RWPE1 (cell line): Measurements from ENCODE around the gene PROM1.

Source experiments
- CTCF ChIA-PET: fragments of 350-600 bp; sonication (Branson Sonifier 250); formaldehyde crosslinking; extraction: SDS; loops from one replicate; lab custom pipeline; 2021; lab: Yijun Ruan, JAX
- POLR2A ChIA-PET: fragments of 400-600 bp; formaldehyde crosslinking; extraction: SDS; loops from one replicate; lab custom pipeline; 2020; ENCODE audit warnings: antibody characterized with exemption; ENCODE audit not compliant: low non-redundant PET; lab: Yijun Ruan, JAX
- DNase-seq: peaks from one replicate; pipeline ENCODE4 v3.0.0; 2012; ENCODE audit warnings: low spot score
- H3K27ac ChIP-seq: fragments of 450-650 bp; 2 replicates; pipeline ENCODE4 v1.5.1; 2017
- TF ChIP-seq, protein P1 (sequence below): fragments of 450-650 bp; conservative IDR thresholded peaks from 2 replicates; pipeline ENCODE4 v1.5.1; 2017; ENCODE audit warnings: low read depth, mild to moderate bottlenecking

The PROM1 gene

GRCh38 chr4:15961781-15962510 is 121.9 kb downstream of the PROM1 start:
- no peak overlapping the region for H3K27ac ChIP-seq
- ChIA-PET CTCF (interaction anchor here (0.8 kb wide), 1 partner anchor 79 kb away, joined by 3 read pairs; no protein-coding TSS in a partner anchor), POLR2A (no interaction called here)
- TF ChIP-seq, protein P1, sequence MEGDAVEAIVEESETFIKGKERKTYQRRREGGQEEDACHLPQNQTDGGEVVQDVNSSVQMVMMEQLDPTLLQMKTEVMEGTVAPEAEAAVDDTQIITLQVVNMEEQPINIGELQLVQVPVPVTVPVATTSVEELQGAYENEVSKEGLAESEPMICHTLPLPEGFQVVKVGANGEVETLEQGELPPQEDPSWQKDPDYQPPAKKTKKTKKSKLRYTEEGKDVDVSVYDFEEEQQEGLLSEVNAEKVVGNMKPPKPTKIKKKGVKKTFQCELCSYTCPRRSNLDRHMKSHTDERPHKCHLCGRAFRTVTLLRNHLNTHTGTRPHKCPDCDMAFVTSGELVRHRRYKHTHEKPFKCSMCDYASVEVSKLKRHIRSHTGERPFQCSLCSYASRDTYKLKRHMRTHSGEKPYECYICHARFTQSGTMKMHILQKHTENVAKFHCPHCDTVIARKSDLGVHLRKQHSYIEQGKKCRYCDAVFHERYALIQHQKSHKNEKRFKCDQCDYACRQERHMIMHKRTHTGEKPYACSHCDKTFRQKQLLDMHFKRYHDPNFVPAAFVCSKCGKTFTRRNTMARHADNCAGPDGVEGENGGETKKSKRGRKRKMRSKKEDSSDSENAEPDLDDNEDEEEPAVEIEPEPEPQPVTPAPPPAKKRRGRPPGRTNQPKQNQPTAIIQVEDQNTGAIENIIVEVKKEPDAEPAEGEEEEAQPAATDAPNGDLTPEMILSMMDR: no peak
- DNase-seq: no peak

DNA sequence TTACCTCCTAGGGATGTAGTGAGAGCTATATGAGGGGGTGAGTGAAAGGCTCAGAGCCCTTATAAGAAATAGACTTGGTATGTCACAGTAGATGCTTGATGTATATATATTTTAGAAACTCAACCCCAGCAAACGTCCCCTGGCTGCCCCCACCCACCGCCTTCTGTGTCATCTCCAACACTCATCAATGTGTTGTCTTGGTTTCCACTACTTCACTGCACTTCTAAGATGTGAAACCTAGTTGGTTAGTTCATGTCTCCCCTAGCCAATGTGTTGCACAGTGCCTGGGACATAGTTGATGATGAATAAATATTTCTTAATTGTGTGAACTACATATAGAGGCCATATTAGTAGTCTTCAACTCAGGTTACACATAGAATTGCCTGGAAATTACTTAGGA is 125.3 kb downstream of the PROM1 start:
- CTCF ChIA-PET: no interaction called here
- no peak overlapping the region for H3K27ac ChIP-seq
- POLR2A ChIA-PET: no interaction called here
- TF ChIP-seq, protein P1: no peak
- DNase-seq: no peak

GRCh38 chr4:15956179-15956850 is 127.5 kb downstream of the PROM1 start:
- TF ChIP-seq, protein P1: peak; percentile 96
- CTCF ChIA-PET: interaction anchor here (0.6 to 2.2 kb wide), 14 partner anchors 9 to 305 kb away, joined by 3 to 36 read pairs (median 4); no protein-coding TSS in a partner anchor
- POLR2A ChIA-PET: interaction anchor here (0.5 kb wide), 1 partner anchor 18 kb away, joined by 3 read pairs; the partner anchor contains the start of gene FGFBP1
- peak overlapping the region; percentile 8; the same call in 1 of the 2 replicates for H3K27ac ChIP-seq
- peak; percentile 69 for DNase-seq

GRCh38 chr4:15955670-15956069 is 128.2 kb downstream of the PROM1 start:
- TF ChIP-seq, protein P1: no peak
- POLR2A ChIA-PET: interaction anchor here (0.5 to 0.6 kb wide), 2 partner anchors 17 to 193 kb away, joined by 3 read pairs; partner anchors contain the start of gene FGFBP1
- DNase-seq: no peak
- CTCF ChIA-PET: interaction anchor here (0.6 to 2.2 kb wide), 12 partner anchors 9 to 304 kb away, joined by 3 to 36 read pairs (median 4); no protein-coding TSS in a partner anchor
- H3K27ac ChIP-seq: peak overlapping the region; percentile 8; the same call in 1 of the 2 replicates

- ChIA-PET POLR2A (no interaction called here), CTCF (interaction anchor here (1.1 kb wide), 1 partner anchor 71 kb away, joined by 3 read pairs; no protein-coding TSS in a partner anchor)
- TF ChIP-seq, protein P1: no peak
- no peak for DNase-seq
- H3K27ac ChIP-seq: no peak overlapping the region
These were observed 130.2 kb downstream of the PROM1 start for GRCh38 chr4:15953625-15954024.

DNA sequence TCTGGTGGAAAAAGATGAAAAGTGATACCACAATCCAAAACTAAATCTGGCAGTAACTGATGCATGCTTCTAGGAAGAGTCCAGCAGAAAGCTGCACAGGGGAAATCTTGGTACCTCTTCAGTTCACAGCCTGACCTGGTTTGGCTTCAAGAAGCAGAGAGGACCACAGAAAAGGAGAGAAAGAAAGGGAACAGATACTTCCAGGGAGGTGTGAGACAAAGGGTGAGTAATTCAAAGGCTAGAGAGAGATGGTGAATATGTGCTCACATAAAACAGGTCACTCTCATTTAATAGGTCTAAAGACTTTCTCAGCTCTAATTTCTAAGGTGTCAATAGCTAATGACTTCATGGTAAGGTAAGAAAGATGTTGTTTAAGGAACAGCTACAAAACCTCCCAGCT is 132.0 kb downstream of the PROM1 start:
- POLR2A ChIA-PET: no interaction called here
- CTCF ChIA-PET: no interaction called here
- DNase-seq: no peak
- TF ChIP-seq, protein P1: no peak
- H3K27ac ChIP-seq: no peak overlapping the region
